Parathyroid adenoma (tissue), 2 donors: ENCODE data around the gene SHH.

Experiments
- H2AFZ ChIP-seq: fragments of 300-600 bp; sonication (generic); one replicate; pipeline ENCODE4 v1.7.0; 2017; ENCODE audit warnings: antibody characterized with exemption, mild to moderate bottlenecking
- H3K27ac ChIP-seq: fragments of 300-600 bp; sonication (generic); one replicate; pipeline ENCODE4 v1.7.0; 2017
- H3K27me3 ChIP-seq: fragments of 300-600 bp; sonication (generic); one replicate; pipeline ENCODE4 v1.7.0; 2017; ENCODE audit warnings: low read length; ENCODE audit not compliant: control insufficient read depth, insufficient read depth
- H3K36me3 ChIP-seq: fragments of 300-600 bp; sonication (generic); one replicate; pipeline ENCODE4 v1.7.0; 2017; ENCODE audit warnings: low read length; ENCODE audit not compliant: control insufficient read depth, insufficient read depth
- H3K4me1 ChIP-seq: fragments of 300-600 bp; sonication (generic); one replicate; pipeline ENCODE4 v1.7.0; 2017; ENCODE audit warnings: control low read depth
- H3K4me2 ChIP-seq: fragments of 300-600 bp; sonication (generic); one replicate; pipeline ENCODE4 v1.7.0; 2017; ENCODE audit warnings: low read length
- H3K4me3 ChIP-seq: fragments of 300-600 bp; sonication (generic); one replicate; pipeline ENCODE4 v1.7.0; 2017; ENCODE audit warnings: low read depth, low read length
- H3K79me2 ChIP-seq: fragments of 300-600 bp; sonication (generic); one replicate; pipeline ENCODE4 v1.7.0; 2017; ENCODE audit warnings: control low read depth
- H3K9ac ChIP-seq: fragments of 300-600 bp; sonication (generic); one replicate; pipeline ENCODE4 v1.7.0; 2017; ENCODE audit warnings: mild to moderate bottlenecking
- H3K9me3 ChIP-seq: fragments of 300-600 bp; sonication (generic); one replicate; pipeline ENCODE4 v1.7.0; 2017; ENCODE audit warnings: low read length; ENCODE audit not compliant: control insufficient read depth
- TF ChIP-seq, protein P1 (sequence below): fragments of 300-600 bp; sonication (generic); IDR thresholded peaks from one replicate; pipeline ENCODE4 v1.7.0; 2017; ENCODE audit warnings: antibody characterized with exemption, mild to moderate bottlenecking
- donor health status: primary hyperparathyroidism.

Gene SHH

DNA sequence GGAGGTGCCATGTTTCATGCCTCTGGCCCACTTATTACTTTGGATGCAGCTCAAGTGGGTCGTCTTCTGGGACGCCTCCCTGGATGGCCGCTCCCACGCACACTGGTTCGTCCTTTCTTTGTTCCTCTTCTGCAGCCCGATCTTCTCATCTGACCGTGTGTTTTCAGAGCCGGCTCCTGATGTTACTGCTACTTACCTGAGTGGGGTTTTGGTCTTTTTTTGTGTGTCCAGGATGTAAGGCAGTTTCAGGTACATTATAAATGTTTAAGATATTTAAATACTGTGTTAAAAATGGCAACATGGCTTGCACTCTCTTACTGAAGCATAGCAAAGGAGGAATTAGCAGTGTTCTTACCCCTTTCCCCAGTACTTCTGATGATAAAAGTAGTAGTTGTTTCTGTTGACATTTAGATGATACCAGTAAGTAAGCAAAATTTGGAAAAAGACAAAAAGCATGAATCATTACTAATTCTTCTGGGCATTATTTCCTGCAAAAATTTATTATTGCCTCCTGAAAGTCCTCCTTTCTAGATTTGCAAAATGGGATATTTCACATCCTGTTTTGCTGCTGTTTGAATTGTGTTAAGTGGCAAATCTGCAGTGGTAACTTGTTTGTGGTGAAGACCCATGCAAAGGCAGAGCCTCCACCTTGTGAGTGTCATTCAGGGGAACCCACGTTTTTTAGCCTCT lies 59.4 kb downstream of the SHH start:
- Histone ChIP-seq H3K79me2 (peaks cover 52% of the 10 kb centered on the region), H3K36me3 (no peaks in the 10 kb centered on the region), H3K4me2 (no peak overlapping the region), H3K4me1 (peaks cover 16% of the 10 kb centered on the region), H3K9ac (no peak overlapping the region), H3K4me3 (no peak overlapping the region), H3K27ac (no peak overlapping the region), H3K9me3 (no peaks in the 10 kb centered on the region), H3K27me3 (no peaks in the 10 kb centered on the region), H2AFZ (no peak overlapping the region)
- TF ChIP-seq, protein P1, sequence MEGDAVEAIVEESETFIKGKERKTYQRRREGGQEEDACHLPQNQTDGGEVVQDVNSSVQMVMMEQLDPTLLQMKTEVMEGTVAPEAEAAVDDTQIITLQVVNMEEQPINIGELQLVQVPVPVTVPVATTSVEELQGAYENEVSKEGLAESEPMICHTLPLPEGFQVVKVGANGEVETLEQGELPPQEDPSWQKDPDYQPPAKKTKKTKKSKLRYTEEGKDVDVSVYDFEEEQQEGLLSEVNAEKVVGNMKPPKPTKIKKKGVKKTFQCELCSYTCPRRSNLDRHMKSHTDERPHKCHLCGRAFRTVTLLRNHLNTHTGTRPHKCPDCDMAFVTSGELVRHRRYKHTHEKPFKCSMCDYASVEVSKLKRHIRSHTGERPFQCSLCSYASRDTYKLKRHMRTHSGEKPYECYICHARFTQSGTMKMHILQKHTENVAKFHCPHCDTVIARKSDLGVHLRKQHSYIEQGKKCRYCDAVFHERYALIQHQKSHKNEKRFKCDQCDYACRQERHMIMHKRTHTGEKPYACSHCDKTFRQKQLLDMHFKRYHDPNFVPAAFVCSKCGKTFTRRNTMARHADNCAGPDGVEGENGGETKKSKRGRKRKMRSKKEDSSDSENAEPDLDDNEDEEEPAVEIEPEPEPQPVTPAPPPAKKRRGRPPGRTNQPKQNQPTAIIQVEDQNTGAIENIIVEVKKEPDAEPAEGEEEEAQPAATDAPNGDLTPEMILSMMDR = no peak

DNA sequence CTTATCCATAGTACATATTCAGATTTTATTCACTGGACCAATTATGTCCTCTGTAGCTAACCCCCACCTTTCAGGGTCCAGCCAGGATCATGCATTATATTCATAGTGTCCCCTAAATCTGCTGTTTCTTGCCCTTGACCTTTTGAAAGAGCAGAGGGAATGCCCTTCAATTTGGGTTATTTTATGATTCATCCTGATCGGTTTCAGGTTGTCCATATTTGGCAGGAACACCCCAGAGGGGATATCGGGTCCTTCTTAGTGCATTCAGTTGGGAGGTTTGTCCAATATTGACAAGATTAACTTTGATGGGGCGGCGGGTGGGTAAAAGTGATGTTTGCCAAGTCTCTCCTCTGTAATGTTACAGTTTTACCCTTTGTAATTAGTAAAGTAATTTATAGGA lies 60.9 kb downstream of the SHH start:
- Histone ChIP-seq H3K4me2 (no peak overlapping the region), H2AFZ (no peak overlapping the region), H3K36me3 (no peaks in the 10 kb centered on the region), H3K27me3 (no peaks in the 10 kb centered on the region), H3K27ac (no peak overlapping the region), H3K4me3 (no peak overlapping the region), H3K79me2 (peaks cover 47% of the 10 kb centered on the region), H3K4me1 (peaks cover 16% of the 10 kb centered on the region), H3K9ac (no peak overlapping the region), H3K9me3 (no peaks in the 10 kb centered on the region)
- TF ChIP-seq, protein P1 = no peak

DNA sequence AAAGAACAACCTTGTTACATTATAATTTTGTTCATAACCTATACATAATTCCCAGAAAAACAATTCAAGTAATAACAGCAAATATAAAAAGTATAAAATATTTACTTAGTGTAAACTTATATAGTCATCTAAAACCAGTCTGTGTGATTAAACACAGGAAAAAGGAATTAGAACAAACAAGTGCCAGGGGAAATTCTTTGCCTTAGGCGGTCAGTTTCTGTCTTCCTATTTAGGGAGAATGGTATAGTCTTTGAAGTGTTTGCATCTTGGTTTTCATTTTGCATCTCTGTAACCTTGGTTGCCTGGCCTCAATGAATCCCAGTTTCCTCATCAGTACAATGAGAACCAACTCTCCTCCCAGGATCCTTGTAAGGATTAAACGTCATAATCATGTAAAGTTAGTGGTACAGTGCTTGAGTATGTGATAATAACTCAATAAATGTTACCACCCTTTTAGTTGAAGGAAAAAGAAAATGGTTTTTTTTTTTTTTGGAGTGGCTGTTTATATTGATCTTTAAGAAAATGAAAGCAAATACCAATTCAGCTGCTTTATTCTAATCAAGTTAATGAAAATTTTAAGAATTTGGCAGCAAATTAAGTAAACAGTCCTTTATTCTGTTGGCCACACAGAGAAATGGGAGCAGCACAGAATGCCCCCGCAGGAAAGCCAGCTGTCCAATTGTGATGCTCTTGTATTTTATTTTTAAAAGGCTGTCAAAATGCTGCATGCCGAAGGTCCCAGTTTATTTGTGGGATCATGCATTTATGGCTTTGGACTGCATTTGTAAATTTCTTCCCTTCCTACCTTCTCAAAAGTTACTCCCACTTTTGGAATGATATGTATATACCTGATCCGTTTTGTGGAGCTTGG lies 61.8 kb downstream of the SHH start:
- TF ChIP-seq, protein P1 = no peak
- Histone ChIP-seq H3K4me3 (no peak overlapping the region), H3K4me1 (peaks cover 16% of the 10 kb centered on the region), H3K9me3 (no peaks in the 10 kb centered on the region), H3K9ac (no peak overlapping the region), H3K79me2 (peaks cover 54% of the 10 kb centered on the region), H3K4me2 (no peak overlapping the region), H3K36me3 (no peaks in the 10 kb centered on the region), H3K27me3 (no peaks in the 10 kb centered on the region), H2AFZ (no peak overlapping the region), H3K27ac (no peak overlapping the region)
